ENCODE data around the gene CARD10.

The CARD10 gene

GRCh38 chr22:37525073-37525745 lies 6.0 kb upstream of the CARD10 start:
- DNase-seq, result peak; percentile 77

- no peak for DNase-seq
Observed at GRCh38 chr22:37522482-37522881, 3.3 kb upstream of the CARD10 start.

- DNase-seq, result no peak
Observed at GRCh38 chr22:37521236-37521739, 2.1 kb upstream of the CARD10 start.

DNA sequence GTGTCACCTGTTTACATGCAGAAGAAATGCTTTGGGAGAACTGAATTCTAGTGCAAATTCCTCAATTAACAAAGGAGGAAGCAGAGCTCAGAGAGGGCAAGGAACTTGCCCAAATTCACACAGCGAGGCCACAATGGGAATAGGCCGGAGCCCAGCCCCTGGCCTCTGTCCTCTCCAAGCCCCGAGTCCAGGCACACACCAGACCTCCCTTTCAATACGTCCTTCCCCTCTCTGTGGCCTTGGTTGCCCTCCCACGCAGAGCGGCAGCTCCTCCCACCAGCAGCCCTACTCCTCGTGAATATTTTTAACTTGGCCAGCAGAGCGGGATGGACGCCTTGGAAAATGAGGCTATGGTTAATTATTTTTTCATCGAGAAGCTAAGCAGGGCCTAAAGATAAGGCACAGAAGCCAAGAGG lies 1.6 kb upstream of the CARD10 start:
- no peak for DNase-seq

- DNase-seq, result no peak
Observed at GRCh38 chr22:37518509-37519267, 527 bp downstream of the CARD10 start.

DNA sequence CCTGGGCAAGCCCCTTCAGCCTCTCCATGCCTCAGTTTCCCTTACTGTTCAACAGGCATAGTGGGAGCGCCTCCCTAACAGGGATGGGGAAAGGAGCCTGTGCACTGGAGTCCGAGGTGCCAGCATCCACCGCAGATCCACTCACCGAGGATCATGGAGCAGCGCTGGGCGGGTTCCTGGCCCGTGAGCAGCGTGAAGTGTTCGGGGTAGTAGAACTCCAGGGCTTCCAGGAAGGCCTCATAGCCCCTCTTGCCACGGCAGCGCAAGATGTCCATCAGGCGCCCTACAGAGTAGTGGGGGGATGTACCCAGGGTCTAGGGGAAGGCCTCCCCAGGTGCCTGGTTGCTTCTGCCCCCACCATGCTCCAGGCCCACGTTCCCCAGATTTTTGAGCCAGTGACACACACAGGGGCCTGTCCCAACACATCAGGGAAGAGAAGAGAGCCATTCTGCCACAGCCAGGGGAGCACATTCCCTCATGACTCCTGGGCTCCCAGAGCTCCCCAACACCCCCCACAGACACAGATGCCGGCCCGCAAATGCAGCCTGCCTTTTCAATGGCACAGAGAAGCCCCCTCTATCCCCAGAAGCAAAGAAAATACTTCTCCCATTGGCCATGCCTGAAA lies 1.3 kb downstream of the CARD10 start:
- no peak for DNase-seq

GRCh38 chr22:37516456-37516855 lies 2.8 kb downstream of the CARD10 start:
- DNase-seq, result no peak

- DNase-seq, result no peak
Observed at GRCh38 chr22:37515901-37516300, 3.3 kb downstream of the CARD10 start.

- DNase-seq, result no peak
Observed at GRCh38 chr22:37514526-37515051, 4.6 kb downstream of the CARD10 start.

DNA sequence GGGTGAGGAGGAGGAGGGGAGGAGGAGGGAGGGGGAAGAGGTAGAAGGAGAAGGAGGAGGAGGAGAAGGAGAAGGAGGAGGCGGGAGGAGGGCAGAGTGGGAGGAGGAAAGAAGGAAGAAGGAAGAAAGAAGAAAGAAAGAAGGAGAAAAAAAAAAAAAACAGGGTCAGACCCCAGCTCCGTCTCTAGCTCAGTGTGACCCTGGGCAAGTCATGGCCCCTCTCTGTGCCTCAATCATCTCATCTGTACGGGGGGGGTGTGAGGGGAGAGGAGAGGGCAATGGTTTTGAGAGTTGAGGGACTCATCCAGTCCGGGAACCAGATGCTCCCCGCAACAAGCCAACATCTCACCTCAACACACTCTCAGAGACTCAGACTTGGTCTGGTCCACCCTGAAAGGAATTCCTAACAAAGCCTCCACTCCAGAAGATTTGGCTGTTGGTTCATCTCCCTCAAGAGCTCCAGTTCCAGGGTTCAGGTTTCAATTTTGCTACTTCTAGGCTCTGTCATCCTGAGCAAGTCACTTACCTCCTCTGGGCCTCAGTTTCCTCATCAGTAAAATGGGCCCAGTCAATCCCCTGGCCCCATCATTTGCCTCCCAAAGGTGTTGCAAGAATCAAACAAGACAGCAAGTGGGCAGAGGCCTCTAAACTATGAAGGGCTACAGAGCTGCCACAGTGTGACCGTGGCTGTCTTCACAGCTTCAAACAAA lies 7.7 kb downstream of the CARD10 start:
- no peak for DNase-seq

DNA sequence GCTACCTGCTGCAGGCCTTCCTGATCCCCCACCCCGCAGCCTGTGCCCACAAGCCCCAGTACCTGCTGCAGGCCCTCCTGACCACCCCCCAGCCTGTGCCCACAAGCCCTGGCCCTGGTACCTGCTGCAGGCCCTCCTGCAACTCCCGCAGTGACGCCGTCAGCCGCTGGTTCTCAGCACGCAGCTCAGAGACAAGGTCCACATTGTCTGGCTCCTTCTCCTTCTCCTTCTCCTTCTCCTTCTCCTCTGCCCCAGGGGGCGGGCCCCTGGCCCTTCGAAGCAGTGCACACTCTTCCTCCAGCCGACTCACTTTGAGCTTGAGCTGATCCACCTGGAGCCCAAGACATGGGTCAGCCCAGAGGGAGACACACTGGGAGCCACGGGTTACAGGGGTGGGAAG lies 9.1 kb downstream of the CARD10 start:
- no peak for DNase-seq

- DNase-seq, result no peak
Observed at GRCh38 chr22:37509059-37509860, 10.0 kb downstream of the CARD10 start.

DNA sequence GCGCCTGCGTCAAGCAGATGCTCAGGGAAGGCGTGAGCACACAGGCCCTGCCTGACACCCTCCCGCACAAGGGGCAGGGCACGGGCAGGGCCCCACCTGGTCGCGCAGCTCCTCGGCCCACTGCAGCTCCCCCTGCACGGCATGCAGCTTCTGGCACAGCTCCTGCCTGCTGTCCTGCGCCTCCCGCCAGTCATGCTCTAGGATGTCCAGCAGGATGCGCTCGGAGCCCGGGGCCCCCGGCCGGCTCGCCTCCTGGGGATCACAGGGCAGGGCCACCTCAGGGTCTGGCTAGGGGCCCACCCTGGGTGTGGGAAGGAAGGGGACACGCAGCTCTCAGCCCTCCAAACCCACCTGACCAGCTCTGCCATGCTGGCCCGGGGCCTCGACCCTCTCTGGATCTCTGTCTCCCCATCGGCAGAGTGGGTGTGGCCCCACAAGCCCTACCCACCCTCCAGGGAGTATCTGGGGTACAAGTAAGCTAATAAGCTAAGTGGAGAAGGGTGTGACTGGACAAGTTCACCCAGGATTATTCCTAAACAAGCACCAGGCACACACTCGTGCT lies 10.7 kb downstream of the CARD10 start:
- DNase-seq, result no peak

GRCh38 chr22:37507731-37508130 lies 11.5 kb downstream of the CARD10 start:
- no peak for DNase-seq

- DNase-seq, result no peak
Observed at GRCh38 chr22:37505989-37506388, 13.2 kb downstream of the CARD10 start.

DNA sequence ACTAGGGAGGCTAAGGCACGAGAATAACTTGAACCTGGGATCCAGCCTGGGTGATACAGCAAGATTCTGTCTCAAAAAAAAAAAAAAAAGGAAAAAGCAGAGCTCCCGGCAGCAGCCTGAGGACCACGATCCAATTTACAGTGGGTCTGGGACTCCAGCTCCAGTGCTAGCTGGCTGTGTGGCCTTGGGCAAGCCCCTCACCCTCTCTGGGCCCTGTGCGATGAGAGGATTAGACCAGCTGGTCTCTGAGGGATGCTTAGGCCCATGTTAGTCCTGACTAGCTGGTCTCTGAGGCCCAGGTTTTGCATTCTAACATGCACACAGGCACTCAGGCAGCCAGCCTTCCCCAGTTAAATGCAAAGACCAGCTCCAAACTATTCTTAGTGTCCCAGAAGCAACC lies 13.7 kb downstream of the CARD10 start:
- no peak for DNase-seq

- DNase-seq, result no peak
Observed at GRCh38 chr22:37504964-37505363, 14.3 kb downstream of the CARD10 start.

GRCh38 chr22:37503850-37504249 lies 15.4 kb downstream of the CARD10 start:
- DNase-seq, result no peak

GRCh38 chr22:37503183-37503683 lies 16.0 kb downstream of the CARD10 start:
- DNase-seq, result no peak

- no peak for DNase-seq
Observed at GRCh38 chr22:37502342-37503182, 16.7 kb downstream of the CARD10 start.

All from T1000 (cell line).